Astrocyte (in vitro differentiated cells and primary cell): Measurements from ENCODE around the gene STK4. TPM values are rescaled to one million over a fixed set of nuclear protein-coding genes. Genes with fewer than 3 reads are reported as not detected.

Source experiments
- DNase-seq: peaks from one replicate; pipeline ENCODE4 v3.0.0-alpha.2; 2010; ENCODE audit warnings: low read depth
- FAIRE-seq: peaks from 2 replicates; lab custom pipeline; 2011; peaks lifted over from hg19 to GRCh38; lab: Jason Lieb, UNC
- H2AFZ ChIP-seq: 2 replicates; pipeline ENCODE4 v1.6.0; 2012; ENCODE audit warnings: low read depth, low read length, inconsistent platforms
- H3K27ac ChIP-seq: 2 replicates; pipeline ENCODE4 v1.5.1; 2011; ENCODE audit warnings: low read depth, low read length, inconsistent platforms
- H3K27me3 ChIP-seq: 2 replicates; pipeline ENCODE4 v1.6.0; 2011; ENCODE audit warnings: low read length, inconsistent platforms; ENCODE audit not compliant: insufficient read depth
- H3K36me3 ChIP-seq: 2 replicates; pipeline ENCODE4 v1.5.1; 2011; ENCODE audit warnings: low read length, inconsistent platforms; ENCODE audit not compliant: insufficient read depth
- H3K4me1 ChIP-seq: 2 replicates; pipeline ENCODE4 v1.5.1; 2011; ENCODE audit warnings: low read length, inconsistent platforms; ENCODE audit not compliant: insufficient read depth
- H3K4me2 ChIP-seq: 2 replicates; pipeline ENCODE4 v1.6.0; 2012; ENCODE audit warnings: low read length, inconsistent platforms
- H3K4me3 ChIP-seq: 2 replicates; pipeline ENCODE4 v1.5.1; 2011; ENCODE audit warnings: low read depth, mild to moderate bottlenecking, low read length, inconsistent platforms; ENCODE audit not compliant: insufficient read depth
- H3K79me2 ChIP-seq: 2 replicates; pipeline ENCODE4 v1.6.0; 2012; ENCODE audit warnings: mild to moderate bottlenecking, low read length, inconsistent platforms; ENCODE audit not compliant: insufficient read depth
- H3K9ac ChIP-seq: 2 replicates; pipeline ENCODE4 v1.6.0; 2012; ENCODE audit warnings: mild to moderate bottlenecking, low read length, inconsistent platforms
- H3K9me3 ChIP-seq: 2 replicates; pipeline ENCODE4 v1.5.1; 2012; ENCODE audit warnings: low read depth, mild to moderate bottlenecking, low read length, inconsistent platforms; ENCODE audit not compliant: insufficient read depth
- H4K20me1 ChIP-seq: 2 replicates; pipeline ENCODE4 v1.6.0; 2012; ENCODE audit warnings: low read length, inconsistent platforms; ENCODE audit not compliant: insufficient read depth
- H3K27ac Mint-ChIP-seq: one replicate; pipeline ENCODE4 v1.8.0; 2021; ENCODE audit warnings: mild to moderate bottlenecking, mixed read lengths; ENCODE audit not compliant: unreplicated experiment
- H3K27me3 Mint-ChIP-seq: one replicate; pipeline ENCODE4 v1.8.0; 2021; ENCODE audit warnings: low read depth, mixed read lengths; ENCODE audit not compliant: unreplicated experiment
- H3K36me3 Mint-ChIP-seq: one replicate; pipeline ENCODE4 v1.8.0; 2021; ENCODE audit warnings: low read depth, mixed read lengths; ENCODE audit not compliant: unreplicated experiment
- H3K4me1 Mint-ChIP-seq: one replicate; pipeline ENCODE4 v1.8.0; 2021; ENCODE audit warnings: low read depth, mixed read lengths; ENCODE audit not compliant: unreplicated experiment
- H3K4me3 Mint-ChIP-seq: one replicate; pipeline ENCODE4 v1.8.0; 2021; ENCODE audit warnings: mild to moderate bottlenecking, moderate library complexity, mixed read lengths; ENCODE audit not compliant: unreplicated experiment
- H3K9me3 Mint-ChIP-seq: one replicate; pipeline ENCODE4 v1.8.0; 2021; ENCODE audit warnings: mild to moderate bottlenecking, mixed read lengths; ENCODE audit not compliant: unreplicated experiment
- EZH2 ChIP-seq: IDR thresholded peaks from 2 replicates; pipeline ENCODE4 v1.6.1; 2012; ENCODE audit warnings: mild to moderate bottlenecking, low read length, inconsistent platforms; ENCODE audit not compliant: insufficient read depth
- total RNA-seq: library from RNA; stranded (reverse); gene quantifications from 2 replicates; pipeline ENCODE4 v1.2.1, GENCODE V29; 2021
- TF ChIP-seq, protein P1 (sequence below): IDR thresholded peaks from 2 replicates; pipeline ENCODE4 v1.5.1; 2011; ENCODE audit warnings: low read depth, mild to moderate bottlenecking, inconsistent platforms, low read length, moderate library complexity; ENCODE audit not compliant: insufficient read depth

The STK4 gene
- total RNA-seq, 1 donor from 2014 or later = 41.4 TPM

DNA sequence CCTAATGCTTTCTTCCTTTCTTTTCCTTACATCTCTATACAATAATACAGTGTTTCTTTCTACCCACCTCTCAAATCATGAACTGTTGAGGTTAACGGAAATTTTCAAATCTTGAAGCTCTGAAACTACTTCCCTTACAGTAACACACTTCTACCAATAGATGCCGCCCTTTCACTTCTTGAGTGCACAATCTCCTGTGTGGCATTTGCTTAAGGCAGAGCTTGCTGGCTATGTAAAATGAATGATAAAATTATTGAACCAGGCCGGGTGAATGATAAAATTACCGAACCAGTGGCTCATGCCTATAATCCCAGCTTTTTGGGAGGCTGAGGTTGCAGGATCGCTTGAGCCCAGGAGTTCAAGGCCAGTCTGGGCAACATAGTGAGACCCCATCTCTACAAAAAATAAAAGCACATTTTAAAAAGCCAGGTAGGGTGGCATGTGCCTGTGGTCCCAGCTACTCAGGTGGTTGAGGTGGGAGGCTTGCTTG is 77.8 kb downstream of the STK4 start:
- Histone ChIP-seq H3K27me3 (no peaks in the 10 kb centered on the region), H2AFZ (no peak overlapping the region), H4K20me1 (no peaks in the 10 kb centered on the region), H3K36me3 (no peaks in the 10 kb centered on the region), H3K9ac (no peak overlapping the region), H3K4me1 (peaks cover 8% of the 10 kb centered on the region), H3K9me3 (no peaks in the 10 kb centered on the region), H3K27ac (no peak overlapping the region), H3K79me2 (no peaks in the 10 kb centered on the region), H3K4me3 (no peak overlapping the region), H3K4me2 (no peak overlapping the region)
- Mint-ChIP-seq H3K4me3 (no peak overlapping the region), H3K9me3 (peaks cover 4% of the 10 kb centered on the region), H3K27me3 (no peaks in the 10 kb centered on the region), H3K4me1 (peaks cover 26% of the 10 kb centered on the region), H3K27ac (no peak overlapping the region), H3K36me3 (no peaks in the 10 kb centered on the region)
- DNase-seq (peak; percentile 60), FAIRE-seq (peak; percentile 83)
- TF ChIP-seq EZH2 = no peak
- TF ChIP-seq, protein P1, sequence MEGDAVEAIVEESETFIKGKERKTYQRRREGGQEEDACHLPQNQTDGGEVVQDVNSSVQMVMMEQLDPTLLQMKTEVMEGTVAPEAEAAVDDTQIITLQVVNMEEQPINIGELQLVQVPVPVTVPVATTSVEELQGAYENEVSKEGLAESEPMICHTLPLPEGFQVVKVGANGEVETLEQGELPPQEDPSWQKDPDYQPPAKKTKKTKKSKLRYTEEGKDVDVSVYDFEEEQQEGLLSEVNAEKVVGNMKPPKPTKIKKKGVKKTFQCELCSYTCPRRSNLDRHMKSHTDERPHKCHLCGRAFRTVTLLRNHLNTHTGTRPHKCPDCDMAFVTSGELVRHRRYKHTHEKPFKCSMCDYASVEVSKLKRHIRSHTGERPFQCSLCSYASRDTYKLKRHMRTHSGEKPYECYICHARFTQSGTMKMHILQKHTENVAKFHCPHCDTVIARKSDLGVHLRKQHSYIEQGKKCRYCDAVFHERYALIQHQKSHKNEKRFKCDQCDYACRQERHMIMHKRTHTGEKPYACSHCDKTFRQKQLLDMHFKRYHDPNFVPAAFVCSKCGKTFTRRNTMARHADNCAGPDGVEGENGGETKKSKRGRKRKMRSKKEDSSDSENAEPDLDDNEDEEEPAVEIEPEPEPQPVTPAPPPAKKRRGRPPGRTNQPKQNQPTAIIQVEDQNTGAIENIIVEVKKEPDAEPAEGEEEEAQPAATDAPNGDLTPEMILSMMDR = peak; percentile 95

DNA sequence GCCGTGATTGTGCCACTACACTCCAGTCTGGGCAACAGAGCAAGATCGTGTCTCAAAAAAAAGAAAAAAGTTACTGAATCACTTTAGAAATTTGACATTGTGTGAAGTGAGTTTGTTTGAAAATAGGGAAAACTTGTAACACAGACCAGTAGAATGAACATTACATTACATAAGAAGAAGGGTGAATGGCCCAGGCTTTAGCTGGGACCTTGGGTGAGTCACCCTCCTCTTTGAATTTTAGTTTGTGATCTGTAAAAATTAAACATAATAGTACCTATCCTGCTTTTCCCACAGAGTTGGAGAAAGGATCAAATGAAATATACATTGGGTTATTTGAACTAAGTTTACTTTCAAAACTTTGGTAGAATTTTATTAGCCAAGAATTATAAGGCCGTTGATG is 78.3 kb downstream of the STK4 start:
- Histone ChIP-seq H3K36me3 (no peaks in the 10 kb centered on the region), H4K20me1 (no peaks in the 10 kb centered on the region), H3K9ac (no peak overlapping the region), H3K4me1 (peaks cover 8% of the 10 kb centered on the region), H3K4me3 (no peak overlapping the region), H3K79me2 (no peaks in the 10 kb centered on the region), H3K27ac (no peak overlapping the region), H2AFZ (no peak overlapping the region), H3K4me2 (no peak overlapping the region), H3K27me3 (no peaks in the 10 kb centered on the region), H3K9me3 (no peaks in the 10 kb centered on the region)
- Mint-ChIP-seq H3K4me3 (no peak overlapping the region), H3K27ac (no peak overlapping the region), H3K4me1 (peaks cover 24% of the 10 kb centered on the region), H3K9me3 (peaks cover 4% of the 10 kb centered on the region), H3K36me3 (no peaks in the 10 kb centered on the region), H3K27me3 (no peaks in the 10 kb centered on the region)
- DNase-seq (no peak), FAIRE-seq (no peak)
- TF ChIP-seq EZH2 = no peak
- TF ChIP-seq, protein P1 = no peak

DNA sequence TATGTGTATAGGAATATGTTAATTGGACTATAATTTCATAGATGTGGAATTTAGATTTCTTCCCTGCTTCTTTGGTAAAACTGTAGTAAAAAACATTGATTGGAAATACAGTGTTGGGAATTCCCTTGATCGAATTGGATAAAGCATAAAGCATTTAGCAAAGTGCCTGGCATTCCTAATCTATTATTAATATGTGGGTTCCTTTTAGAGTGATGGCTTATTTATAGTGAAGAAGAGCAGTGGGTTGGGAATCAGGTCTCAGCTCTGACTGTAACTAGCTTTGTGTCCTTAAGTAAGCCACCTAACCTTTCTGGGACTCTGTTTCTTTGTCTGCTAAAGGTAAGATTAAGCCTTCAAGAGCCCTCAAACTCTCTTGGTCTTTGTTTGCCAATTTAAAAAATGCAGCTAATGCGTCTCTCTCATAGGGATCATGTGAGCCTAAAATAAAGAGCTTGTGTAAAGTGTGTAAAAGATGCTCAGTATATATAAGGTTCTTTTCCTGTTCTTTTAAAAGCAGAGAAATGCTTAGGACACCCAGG is 81.3 kb downstream of the STK4 start:
- Mint-ChIP-seq H3K27me3 (no peaks in the 10 kb centered on the region), H3K4me3 (no peak overlapping the region), H3K4me1 (peaks cover 28% of the 10 kb centered on the region), H3K9me3 (no peaks in the 10 kb centered on the region), H3K27ac (no peak overlapping the region), H3K36me3 (no peaks in the 10 kb centered on the region)
- H3K27ac ChIP-seq = no peak overlapping the region
- H2AFZ ChIP-seq = no peak overlapping the region
- FAIRE-seq (no peak), DNase-seq (no peak)
- H3K9ac ChIP-seq = no peak overlapping the region
- no peaks in the 10 kb centered on the region for H4K20me1 ChIP-seq
- peaks cover 4% of the 10 kb centered on the region for H3K79me2 ChIP-seq
- no peaks in the 10 kb centered on the region for H3K9me3 ChIP-seq
- no peaks in the 10 kb centered on the region for H3K27me3 ChIP-seq
- H3K4me1 ChIP-seq = peaks cover 6% of the 10 kb centered on the region
- H3K4me3 ChIP-seq = no peak overlapping the region
- H3K36me3 ChIP-seq = no peaks in the 10 kb centered on the region
- H3K4me2 ChIP-seq = no peak overlapping the region
- no peak for TF ChIP-seq EZH2
- TF ChIP-seq, protein P1 = no peak
